Measurements from ENCODE around the gene CENPP. TPM values are rescaled to one million over a fixed set of nuclear protein-coding genes. Genes with fewer than 3 reads are reported as not detected.

The CENPP gene
- total RNA-seq, 2 donors from 2014 or later: 0.78 to 2.3 TPM

DNA sequence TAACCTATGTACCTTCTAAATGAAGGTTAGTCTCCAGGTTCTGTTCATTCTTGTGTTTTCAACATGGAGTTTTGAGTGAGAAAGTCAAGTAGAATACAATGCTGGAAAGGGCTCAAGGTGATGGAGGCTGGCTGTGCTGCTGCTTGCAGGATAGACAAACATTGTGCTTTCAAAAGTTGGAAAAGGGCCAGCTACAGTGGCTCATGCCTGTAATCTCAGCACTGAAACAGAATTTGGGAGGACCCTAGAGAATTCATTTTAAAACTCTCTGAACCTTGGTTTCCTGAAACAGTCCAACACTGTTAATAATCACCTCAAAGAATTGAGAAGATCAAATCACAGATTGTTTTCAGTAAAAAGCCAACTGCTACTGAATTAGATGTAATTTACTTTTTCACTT is 16.9 kb upstream of the CENPP start:
- Histone ChIP-seq H3K9me3 (no peaks in the 10 kb centered on the region), H3K27ac (no peak overlapping the region), H3K4me1 (no peaks in the 10 kb centered on the region), H3K36me3 (replicated peaks in 1 of 2; ENCODE audit: insufficient read depth in 1 of 2, low read depth in 2 of 2) (peaks cover 6 to 36% of the 10 kb centered on the region in 2 donors), H3K4me3 (no peak overlapping the region), H3K27me3 (no peaks in the 10 kb centered on the region)
- TF ChIP-seq, protein P1, sequence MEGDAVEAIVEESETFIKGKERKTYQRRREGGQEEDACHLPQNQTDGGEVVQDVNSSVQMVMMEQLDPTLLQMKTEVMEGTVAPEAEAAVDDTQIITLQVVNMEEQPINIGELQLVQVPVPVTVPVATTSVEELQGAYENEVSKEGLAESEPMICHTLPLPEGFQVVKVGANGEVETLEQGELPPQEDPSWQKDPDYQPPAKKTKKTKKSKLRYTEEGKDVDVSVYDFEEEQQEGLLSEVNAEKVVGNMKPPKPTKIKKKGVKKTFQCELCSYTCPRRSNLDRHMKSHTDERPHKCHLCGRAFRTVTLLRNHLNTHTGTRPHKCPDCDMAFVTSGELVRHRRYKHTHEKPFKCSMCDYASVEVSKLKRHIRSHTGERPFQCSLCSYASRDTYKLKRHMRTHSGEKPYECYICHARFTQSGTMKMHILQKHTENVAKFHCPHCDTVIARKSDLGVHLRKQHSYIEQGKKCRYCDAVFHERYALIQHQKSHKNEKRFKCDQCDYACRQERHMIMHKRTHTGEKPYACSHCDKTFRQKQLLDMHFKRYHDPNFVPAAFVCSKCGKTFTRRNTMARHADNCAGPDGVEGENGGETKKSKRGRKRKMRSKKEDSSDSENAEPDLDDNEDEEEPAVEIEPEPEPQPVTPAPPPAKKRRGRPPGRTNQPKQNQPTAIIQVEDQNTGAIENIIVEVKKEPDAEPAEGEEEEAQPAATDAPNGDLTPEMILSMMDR (IDR thresholded peaks at IDR 0.05): no peak
- TF ChIP-seq POLR2A (IDR thresholded peaks at IDR 0.05): no peak
- ATAC-seq (no peak), DNase-seq (peak in 3 of 4 donors; percentile 25 to 28 (median 26))
- intact Hi-C loops (cut with DNase I): no loop called here

DNA sequence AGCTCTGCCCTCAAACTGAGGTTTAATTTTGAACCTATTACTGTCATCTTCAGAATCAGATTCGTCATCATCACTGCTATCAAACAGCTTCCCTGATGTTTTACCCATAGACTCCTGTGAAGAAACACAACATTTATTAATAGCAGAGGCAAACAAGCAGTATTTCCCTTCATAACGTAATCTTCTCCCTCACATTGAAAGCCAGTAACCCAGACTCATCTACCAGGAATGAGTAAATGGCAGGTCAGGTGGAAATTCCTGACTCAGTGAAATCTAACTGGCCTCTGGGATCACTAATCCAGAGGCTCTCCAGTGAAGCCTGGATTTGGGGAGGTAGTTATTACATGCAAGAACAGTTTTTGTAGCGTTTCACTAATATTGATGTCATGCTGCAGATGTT is 15.2 kb upstream of the CENPP start:
- H3K4me3 ChIP-seq: no peak overlapping the region
- H3K36me3 ChIP-seq (replicated peaks in 1 of 2; ENCODE audit: insufficient read depth in 1 of 2, low read depth in 2 of 2): peaks cover 6 to 22% of the 10 kb centered on the region in 2 donors
- no peak for DNase-seq
- ATAC-seq: no peak
- WGBS, 2 donors: 89 to 90% methylated on average over 3 of the region's 3 CpGs
- H3K9me3 ChIP-seq: no peaks in the 10 kb centered on the region
- no peaks in the 10 kb centered on the region for H3K4me1 ChIP-seq
- no peaks in the 10 kb centered on the region for H3K27me3 ChIP-seq
- H3K27ac ChIP-seq: no peak overlapping the region
- intact Hi-C loops (cut with DNase I): no loop called here
- TF ChIP-seq, protein P1 (IDR thresholded peaks at IDR 0.05): no peak
- no peak for TF ChIP-seq POLR2A (IDR thresholded peaks at IDR 0.05)

DNA sequence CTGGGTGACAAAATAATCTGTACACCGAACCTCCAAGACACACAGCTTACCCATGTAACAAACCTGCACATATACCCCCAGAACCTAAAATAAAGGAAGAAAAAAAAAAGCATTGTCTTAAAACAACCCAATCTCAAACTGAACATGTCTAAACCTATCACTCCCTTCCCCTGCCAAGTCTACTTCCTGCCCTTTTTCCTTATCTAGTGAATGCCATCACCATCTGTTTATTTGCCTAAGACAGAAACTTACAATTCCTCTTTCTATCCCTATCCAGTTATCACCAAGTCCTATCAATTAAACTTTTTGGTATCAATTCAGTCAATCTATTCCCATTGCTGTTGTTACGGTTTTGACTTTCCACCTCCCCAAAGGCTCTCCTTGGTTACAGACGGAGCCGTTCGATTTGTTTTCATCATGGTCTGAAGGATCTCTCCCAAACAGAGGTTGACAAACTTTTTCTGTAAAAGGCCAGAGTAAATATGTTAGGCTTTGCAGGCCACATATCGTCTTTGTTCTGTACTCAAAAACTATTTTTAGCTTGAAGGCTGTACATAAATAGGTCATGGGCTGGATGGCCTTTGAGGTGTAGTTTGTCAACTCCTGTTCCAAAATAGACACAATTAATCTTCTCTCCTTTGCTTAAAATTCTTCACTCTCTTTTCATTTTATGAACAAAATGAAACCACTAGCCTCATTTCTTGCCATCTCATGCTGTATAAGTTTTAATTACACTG is 12.7 kb upstream of the CENPP start:
- no peak for ATAC-seq
- no peak for TF ChIP-seq POLR2A (IDR thresholded peaks at IDR 0.05)
- TF ChIP-seq, protein P1 (IDR thresholded peaks at IDR 0.05): no peak
- WGBS, 2 donors: 74 to 77% methylated on average over 6 of the region's 6 CpGs

DNA sequence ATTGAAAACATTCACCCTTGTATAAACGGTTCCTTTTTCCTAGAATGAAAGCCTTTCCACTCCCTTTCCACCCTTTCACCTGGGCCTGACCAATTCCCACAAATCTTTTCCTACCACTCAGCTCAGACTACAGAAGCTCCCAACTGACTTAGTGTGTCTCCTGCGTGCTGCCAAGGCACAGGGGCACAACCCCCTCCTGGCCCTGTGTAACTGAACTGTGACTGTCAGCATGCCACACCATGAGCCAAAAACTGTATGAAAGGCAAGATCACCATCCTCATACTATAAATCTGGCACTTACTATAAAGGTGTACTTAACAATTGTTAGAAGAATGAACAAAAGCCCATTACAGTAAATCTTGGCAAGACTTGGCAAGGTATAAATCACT is 12.1 kb upstream of the CENPP start:
- H3K4me1 ChIP-seq: no peaks in the 10 kb centered on the region
- ATAC-seq (no peak), DNase-seq (no peak)
- H3K27ac ChIP-seq: no peak overlapping the region
- intact Hi-C loops (cut with DNase I): no loop called here
- H3K27me3 ChIP-seq: no peaks in the 10 kb centered on the region
- H3K36me3 ChIP-seq (replicated peaks in 1 of 2; ENCODE audit: insufficient read depth in 1 of 2, low read depth in 2 of 2): peaks cover 19 to 28% of the 10 kb centered on the region in 2 donors
- no peaks in the 10 kb centered on the region for H3K9me3 ChIP-seq
- no peak overlapping the region for H3K4me3 ChIP-seq
- no peak for TF ChIP-seq POLR2A (IDR thresholded peaks at IDR 0.05)
- TF ChIP-seq, protein P1 (IDR thresholded peaks at IDR 0.05): no peak
- 80 to 87% methylated on average over 2 of the region's 2 CpGs for WGBS, 2 donors

More for the DNA sequence above, 12.7 kb upstream of the CENPP start:
- Histone ChIP-seq H3K27ac (no peak overlapping the region), H3K36me3 (replicated peaks in 1 of 2; ENCODE audit: insufficient read depth in 1 of 2, low read depth in 2 of 2) (peaks cover 19 to 22% of the 10 kb centered on the region in 2 donors), H3K27me3 (no peaks in the 10 kb centered on the region), H3K9me3 (no peaks in the 10 kb centered on the region), H3K4me1 (no peaks in the 10 kb centered on the region), H3K4me3 (no peak overlapping the region)
- intact Hi-C loops (cut with DNase I): no loop called here
- no peak for DNase-seq

DNA sequence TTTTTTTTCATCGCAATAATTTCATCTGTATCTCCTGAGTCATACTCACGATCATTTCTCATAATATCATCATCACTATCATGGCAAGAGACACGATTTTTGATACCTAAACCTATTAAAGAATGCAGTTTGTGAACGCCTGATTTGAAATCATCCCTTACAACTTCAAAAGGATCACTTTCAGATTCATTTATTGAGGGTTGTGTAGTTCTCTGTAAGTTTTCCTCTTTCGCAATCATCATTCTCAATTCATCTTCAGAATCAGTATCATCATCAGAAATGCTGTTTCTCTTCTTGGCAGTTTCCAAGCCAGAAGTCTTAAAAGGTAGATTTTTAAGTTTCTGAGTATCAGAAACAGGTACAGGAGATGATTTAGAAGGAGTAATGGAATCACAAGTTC is 10.3 kb upstream of the CENPP start:
- no peak for ATAC-seq
- intact Hi-C loops (cut with DNase I): no loop called here

More for the DNA sequence above, 10.3 kb upstream of the CENPP start:
- Histone ChIP-seq H3K4me3 (no peak overlapping the region), H3K27ac (no peak overlapping the region), H3K27me3 (no peaks in the 10 kb centered on the region), H3K9me3 (no peaks in the 10 kb centered on the region), H3K4me1 (no peaks in the 10 kb centered on the region), H3K36me3 (replicated peaks in 1 of 2; ENCODE audit: insufficient read depth in 1 of 2, low read depth in 2 of 2) (peaks cover 19 to 30% of the 10 kb centered on the region in 2 donors)
- 87 to 93% methylated on average over 5 of the region's 5 CpGs for WGBS, 2 donors
- DNase-seq: no peak
- no peak for TF ChIP-seq POLR2A (IDR thresholded peaks at IDR 0.05)
- TF ChIP-seq, protein P1 (IDR thresholded peaks at IDR 0.05): no peak

All from body of pancreas (tissue), 4 donors.